GM08714 (cell line): Measurements from ENCODE around the gene TCF4.

ENCODE experiments used
- H3K4me3 ChIP-seq: fragments of 200-500 bp; sonication (Bioruptor generic); 2 replicates; pipeline ENCODE4 v1.5.1; 2014; ENCODE audit warnings: mild to moderate bottlenecking, low read length, inconsistent platforms
- ZNF274 ChIP-seq: IDR thresholded peaks from 2 replicates; pipeline ENCODE4 v1.6.1; 2012; ENCODE audit warnings: mild to moderate bottlenecking, low read depth, low read length

Gene TCF4

DNA sequence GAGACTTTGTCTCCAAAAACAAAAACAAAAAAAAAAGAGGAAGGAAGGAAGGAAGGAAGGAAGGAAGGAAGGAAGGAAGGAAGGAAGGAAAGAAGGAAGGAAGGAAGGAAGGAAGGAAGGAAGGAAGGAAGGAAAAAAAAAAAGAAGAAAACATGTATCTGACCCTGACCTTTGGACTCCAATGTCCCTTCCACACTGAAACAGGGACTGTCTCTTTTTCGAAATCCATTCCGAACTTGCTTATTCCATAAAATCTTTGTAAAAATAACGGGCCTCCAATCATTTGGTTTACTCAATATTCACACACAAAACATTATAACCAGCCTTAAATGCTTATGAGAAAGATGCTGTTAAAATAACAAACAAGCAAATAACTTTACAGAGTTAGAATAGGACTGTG lies 225.7 kb downstream of the TCF4 start:
- TF ChIP-seq ZNF274, result no peak
- no peak overlapping the region for H3K4me3 ChIP-seq

DNA sequence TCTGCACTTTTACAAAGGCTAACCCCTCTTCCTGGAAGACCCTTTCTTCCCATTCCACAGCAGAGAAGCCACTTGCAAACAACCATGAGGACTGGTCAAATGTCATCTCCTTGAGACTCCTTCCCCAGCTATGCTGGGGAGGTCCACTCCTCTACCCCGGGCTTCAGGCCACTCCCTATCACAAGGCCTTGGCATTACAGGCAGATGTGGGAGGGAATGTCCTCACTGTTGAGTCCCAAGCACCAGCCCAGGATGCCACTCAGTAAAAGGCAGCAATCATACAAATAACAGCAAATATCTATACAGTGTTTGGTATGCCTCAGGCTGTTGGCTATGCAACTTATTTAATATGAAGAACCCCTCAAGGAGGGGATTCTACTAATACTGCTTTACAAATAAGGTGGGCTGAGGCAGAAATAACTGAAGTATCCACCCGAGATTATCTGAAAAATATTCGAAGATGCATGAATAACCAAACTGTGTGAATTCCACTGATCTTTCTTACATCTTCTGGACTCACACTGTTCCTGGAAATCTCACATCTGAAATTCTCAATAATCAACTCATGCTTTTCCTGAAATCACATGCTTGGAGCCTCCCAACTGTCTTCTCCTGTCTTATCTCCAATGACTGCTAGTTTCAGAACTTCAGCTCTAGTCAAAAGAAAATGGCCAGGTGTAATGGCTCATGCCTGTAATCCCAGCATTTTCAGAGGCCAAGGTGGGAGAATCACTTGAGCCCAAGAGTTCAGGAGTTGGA lies 226.3 kb downstream of the TCF4 start:
- H3K4me3 ChIP-seq, result no peak overlapping the region
- no peak for TF ChIP-seq ZNF274

DNA sequence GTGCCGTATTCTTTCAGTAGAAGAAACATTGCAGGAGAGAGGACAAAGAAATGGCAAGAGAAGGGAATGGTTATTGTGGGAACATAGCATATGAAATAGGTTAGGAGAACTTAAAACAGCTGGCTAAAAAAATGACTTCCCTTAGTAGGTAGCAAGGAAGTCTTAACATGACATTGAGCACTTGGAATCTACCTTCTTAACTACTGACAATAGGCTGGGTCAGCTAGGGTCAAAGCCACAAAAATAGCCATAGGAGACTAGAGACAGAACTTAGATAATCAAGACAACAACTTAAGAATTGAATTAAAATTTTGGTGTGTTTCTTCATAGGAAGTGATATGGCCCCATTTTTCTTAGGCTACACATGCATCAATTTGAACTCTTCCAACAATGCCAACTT lies 227.9 kb downstream of the TCF4 start:
- H3K4me3 ChIP-seq, result no peak overlapping the region
- TF ChIP-seq ZNF274, result no peak

DNA sequence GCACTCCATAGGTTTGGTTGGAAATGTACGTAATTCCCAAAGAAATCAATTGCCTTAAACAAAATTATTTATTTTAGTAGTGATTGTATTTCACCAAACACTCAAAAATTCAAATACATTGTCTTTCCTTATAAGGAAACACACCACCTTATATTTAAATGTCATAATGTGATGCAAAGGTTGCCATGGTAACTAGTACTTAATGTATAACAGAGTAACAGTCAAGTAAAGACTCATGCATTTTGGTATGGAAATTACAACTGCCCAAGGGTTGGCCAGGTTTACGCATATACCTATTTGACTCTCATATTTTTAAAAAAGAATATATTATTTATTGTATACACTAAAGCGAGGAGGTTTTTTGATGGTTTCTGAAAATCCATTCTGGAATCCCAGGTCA lies 231.2 kb downstream of the TCF4 start:
- no peak for TF ChIP-seq ZNF274

DNA sequence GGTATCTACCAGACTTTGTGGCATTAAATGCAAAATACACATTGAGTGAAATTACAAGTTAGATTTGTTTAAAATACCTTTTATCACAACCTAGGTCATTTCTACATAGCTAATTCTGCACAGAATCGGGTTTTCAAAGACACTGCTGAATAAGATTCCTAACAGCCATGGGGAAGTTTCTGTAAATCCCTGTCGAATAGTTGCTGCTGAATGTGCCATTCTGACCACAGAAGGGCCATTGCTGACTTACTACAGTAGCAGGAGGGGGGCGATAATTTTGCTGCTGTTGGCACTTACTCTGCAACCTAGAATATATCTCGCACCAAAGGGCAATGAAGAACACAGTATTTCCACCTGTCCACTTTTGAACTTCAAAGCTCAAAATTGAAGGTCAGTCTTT lies 232.8 kb downstream of the TCF4 start:
- H3K4me3 ChIP-seq, result no peak overlapping the region

More for the DNA sequence above, 231.2 kb downstream of the TCF4 start:
- no peak overlapping the region for H3K4me3 ChIP-seq

DNA sequence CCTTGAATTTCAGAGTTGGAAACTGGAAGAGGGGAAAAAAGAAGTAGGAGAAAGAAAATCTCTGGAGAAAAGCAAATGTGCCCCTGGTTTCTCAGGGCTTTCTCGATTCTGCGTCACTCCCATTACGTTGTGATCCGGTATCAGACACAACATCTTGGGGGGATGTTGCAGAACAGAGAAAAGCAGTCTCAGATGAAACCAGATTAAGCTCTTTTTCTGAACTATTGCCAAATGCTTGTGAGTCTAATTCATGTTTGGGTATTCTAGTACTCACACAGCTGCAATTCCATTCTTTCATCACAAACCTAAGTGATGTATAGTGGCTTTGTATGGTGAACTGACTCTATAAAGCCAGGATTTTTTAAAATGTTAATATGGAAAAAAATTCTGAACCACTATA lies 233.2 kb downstream of the TCF4 start:
- no peak for TF ChIP-seq ZNF274
- no peak overlapping the region for H3K4me3 ChIP-seq

More for the DNA sequence above, 232.8 kb downstream of the TCF4 start:
- TF ChIP-seq ZNF274, result no peak

DNA sequence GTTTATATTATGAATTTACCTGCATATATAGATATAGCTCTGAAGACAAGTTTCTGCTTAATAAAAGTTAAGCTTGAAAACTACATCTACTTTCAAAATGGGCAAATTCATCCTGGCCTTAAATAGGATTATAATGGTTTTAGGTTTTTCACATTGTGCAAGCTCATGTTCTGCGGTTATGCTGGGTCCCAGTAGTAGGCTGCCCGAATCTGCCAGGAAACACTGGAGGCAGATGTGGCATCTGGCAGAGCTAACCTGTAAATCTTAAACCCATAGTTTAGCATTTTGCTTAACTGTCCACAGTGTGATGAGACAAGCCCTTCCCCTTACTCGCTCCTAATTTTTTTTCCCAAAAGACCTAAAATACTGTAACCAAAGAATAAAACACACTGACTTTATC lies 234.2 kb downstream of the TCF4 start:
- no peak overlapping the region for H3K4me3 ChIP-seq
- TF ChIP-seq ZNF274, result no peak

DNA sequence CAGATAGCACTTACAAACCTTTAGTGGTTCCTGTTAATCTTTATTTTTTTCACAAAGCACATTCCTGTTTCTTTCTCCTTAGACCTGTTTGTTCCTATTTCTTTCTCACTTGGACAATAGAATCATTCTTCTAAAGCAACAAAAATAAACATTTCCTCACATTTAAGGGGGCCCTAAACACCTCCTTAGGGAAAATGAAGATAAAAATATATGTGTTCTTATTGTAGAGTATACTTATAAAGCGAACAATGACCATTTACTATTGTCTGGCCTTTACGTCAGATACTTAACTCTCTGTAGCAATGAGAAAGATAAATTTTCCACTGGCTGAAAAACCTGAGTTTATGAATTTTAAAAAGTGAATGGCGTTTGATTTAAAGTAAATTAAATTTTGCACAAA lies 234.6 kb downstream of the TCF4 start:
- no peak for TF ChIP-seq ZNF274

DNA sequence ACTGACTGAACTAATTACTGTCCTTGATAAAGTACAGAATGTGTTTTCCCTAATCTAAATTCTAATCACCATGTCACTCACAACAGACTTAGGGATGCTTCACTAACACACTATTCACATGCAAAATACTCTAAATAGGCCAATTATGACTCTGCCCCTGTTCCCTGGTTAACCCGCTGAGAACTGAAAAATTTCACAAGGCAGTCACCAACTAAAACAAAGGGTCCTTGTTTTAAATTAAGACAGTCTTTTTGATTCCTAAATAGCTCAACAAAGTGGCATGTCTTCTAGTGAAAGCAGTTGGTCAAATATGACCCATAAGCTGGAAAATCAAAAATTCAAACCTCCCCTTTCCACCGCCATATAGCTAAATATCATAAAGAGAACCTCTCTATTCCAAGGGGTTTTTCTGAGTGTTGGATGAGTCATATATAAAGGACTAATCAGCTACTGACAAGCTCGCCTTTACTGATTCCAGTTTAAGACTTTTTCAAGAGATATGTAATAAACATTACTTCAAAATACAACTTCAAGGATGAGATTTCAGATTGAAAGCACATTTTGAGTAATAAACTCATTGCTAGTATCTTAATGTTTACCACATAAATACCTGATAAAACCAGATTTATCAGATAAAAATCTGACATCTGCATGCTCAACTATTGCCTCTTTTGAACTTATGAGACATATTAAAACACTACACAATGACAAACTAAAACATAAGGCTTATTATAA lies 235.8 kb downstream of the TCF4 start:
- H3K4me3 ChIP-seq, result no peak overlapping the region
- no peak for TF ChIP-seq ZNF274

More for the DNA sequence above, 234.6 kb downstream of the TCF4 start:
- no peak overlapping the region for H3K4me3 ChIP-seq

DNA sequence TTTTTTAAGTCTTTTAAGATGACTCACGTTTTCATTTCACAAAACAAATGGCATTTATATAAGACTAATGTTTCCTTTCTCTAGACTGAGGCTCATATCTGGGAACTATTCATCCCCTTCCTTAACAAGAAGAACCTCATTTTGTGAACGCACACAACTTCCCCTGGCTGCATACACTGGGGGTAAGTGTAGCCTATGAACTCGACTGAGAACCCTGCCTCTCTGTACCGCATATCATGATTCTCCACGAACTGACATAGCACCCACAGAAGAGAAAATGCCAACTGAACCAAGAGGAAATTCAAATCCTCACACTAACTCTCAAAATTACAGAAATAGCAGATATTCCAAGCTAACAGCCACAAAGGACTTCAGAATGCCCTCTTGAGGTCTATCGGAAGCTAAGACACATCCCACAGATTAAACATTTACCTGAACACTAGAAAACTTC lies 236.7 kb downstream of the TCF4 start:
- no peak overlapping the region for H3K4me3 ChIP-seq
- no peak for TF ChIP-seq ZNF274

DNA sequence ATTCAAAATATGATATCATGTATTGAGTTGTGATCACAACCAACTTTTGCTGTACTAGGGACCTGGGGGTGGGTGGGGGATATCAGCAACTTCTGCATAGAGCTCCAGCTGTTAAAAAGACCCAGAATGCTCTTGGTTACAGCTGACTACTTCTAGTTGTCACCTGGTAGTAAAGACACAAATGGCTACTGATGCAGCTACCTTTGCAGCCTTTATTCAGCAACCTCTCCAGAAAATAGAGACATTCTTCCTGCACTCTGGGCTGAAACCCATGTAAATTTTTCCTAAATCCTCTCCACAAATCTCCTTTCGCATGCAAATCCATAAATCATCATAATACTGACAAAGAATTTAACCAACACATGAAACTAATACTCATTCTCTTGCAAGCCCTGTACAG lies 238.3 kb downstream of the TCF4 start:
- H3K4me3 ChIP-seq, result no peak overlapping the region
- no peak for TF ChIP-seq ZNF274

DNA sequence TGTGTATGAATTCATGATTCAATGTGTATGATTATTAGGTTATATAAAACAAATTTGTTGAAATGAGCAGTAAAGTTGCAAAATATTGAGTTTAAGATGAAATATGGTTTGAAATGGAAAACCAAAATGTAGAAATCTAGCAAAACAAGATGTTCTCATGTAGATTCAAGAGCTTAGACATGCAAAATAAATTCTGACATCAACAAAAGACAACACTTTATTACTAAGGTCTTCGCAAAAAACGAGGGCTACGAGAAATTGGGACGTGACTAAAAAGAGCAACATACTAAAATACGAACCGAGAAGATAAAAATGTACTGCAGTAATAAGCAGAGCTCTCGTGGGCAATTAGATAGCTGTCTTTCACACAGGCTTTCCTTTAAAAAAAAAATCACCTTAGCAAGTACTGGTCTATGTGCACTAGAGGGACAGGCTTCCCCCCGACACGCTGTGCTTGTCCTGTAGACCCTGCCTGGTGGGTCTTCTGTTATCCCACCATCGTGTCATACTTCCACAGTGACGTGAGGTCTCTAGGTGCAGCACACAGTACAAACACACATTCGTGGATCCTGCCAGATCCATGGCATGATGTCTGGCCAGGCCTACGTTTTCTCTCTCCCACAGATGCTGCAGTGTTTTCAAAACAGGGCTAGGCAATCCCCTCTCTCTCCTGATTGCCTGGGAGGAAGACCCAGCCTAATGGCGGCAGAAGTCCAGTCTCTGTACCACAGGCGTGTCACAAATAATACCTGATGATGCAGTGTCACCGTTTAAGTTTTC lies 240.8 kb downstream of the TCF4 start:
- TF ChIP-seq ZNF274, result no peak
- no peak overlapping the region for H3K4me3 ChIP-seq

DNA sequence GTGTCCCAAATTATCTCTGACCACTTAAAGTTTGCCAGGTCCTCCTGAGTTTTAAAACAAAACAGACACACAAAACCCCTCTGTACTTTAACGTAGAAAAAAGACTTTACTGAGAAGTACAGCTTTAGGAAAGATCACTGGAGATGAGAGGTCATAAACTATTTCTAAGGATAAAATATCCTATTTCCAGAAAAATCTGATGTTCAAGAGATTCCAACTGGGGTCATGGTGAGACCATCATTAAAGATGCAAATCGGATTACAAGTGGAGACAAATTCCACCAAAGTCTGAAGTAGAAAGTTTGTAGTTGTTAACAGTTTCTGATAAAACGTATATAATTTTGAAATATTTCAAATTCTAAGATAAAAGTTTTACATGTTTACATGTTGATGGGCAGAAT lies 241.6 kb downstream of the TCF4 start:
- TF ChIP-seq ZNF274, result no peak
- H3K4me3 ChIP-seq, result no peak overlapping the region

DNA sequence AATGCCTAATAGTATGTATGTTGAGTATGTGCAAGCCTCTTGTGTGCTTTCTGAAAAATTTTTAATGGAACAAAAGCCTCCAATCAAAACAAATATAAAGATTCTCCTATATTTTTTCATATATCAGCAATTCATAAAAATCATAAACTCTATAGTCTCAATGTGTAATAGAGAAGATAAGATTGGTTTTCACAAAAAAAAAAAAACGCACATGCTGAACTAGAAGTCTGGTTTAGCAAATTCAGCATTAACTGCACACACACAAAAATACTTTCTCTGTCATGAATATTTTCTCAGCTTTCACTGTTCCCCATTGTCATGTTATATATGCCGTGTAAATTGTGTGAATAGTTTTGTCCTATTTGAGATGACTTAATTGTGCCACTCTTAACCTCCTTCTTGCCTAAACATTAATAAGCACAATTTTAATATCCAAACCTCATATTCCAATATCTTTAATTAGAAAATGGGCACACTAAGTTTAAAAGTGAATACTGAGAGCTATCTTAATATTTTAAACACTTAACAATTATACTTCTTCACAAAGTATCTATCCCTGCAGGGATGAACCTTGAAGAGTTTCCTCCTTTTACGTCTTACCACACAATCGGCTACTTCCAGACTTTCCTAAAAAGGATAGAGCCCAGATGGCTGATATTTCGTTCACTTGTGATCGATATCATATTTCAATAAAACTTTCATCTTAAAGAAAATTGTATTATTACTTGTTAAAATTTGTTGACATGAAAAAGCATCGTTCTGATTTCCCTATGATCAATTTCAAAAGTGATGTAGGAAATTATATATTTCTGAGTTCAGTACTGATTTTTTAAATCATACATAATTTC lies 242.7 kb downstream of the TCF4 start:
- TF ChIP-seq ZNF274, result no peak
- H3K4me3 ChIP-seq, result no peak overlapping the region
